Panc1 (cell line): ENCODE data around the gene EHBP1L1. TPM values are rescaled to one million over a fixed set of nuclear protein-coding genes. Genes with fewer than 3 reads are reported as not detected.

ENCODE experiments used
- ATAC-seq: fragments of 200-7000 bp; cut with Tn5 transposase; 2 replicates; pipeline ENCODE4 v1.9.1; 2020; ENCODE audit warnings: mild to moderate bottlenecking, moderate library complexity
- BruUV-seq: library from RNA; stranded (reverse); fragments of 400-500 nt; replicated peaks from 2 replicates; lab custom pipeline; 2021; lab: Mats Ljungman, UMichigan
- CTCF ChIA-PET: fragments of 300-600 bp; sonication (Branson Sonifier 250); formaldehyde crosslinking; loops from one replicate; lab custom pipeline; 2022; ENCODE audit warnings: antibody characterized with exemption; lab: Charles Lee
- POLR2A ChIA-PET: fragments of 300-600 bp; sonication (Branson Sonifier 250); formaldehyde crosslinking; loops from one replicate; lab custom pipeline; 2022; ENCODE audit warnings: antibody characterized with exemption; lab: Charles Lee
- DNase-seq: peaks from one replicate; pipeline ENCODE4 v3.0.0-alpha.2; 2010; ENCODE audit warnings: low read depth, low spot score
- H3K27ac ChIP-seq: 2 replicates; pipeline ENCODE4 v1.5.1; 2011; ENCODE audit warnings: mild to moderate bottlenecking, low read length, inconsistent platforms
- H3K27me3 ChIP-seq: fragments of 200-500 bp; sonication (Bioruptor generic); 2 replicates; pipeline ENCODE4 v1.6.0; 2014; ENCODE audit warnings: low read length, inconsistent platforms; ENCODE audit not compliant: control insufficient read depth, insufficient read depth
- H3K36me3 ChIP-seq: fragments of 200-500 bp; sonication (Bioruptor generic); 2 replicates; pipeline ENCODE4 v1.5.1; 2014; ENCODE audit warnings: inconsistent platforms, mild to moderate bottlenecking, low read length, moderate library complexity; ENCODE audit not compliant: control insufficient read depth, insufficient read depth
- H3K4me1 ChIP-seq: 2 replicates; pipeline ENCODE4 v1.5.1; 2011; ENCODE audit warnings: inconsistent platforms, mild to moderate bottlenecking, low read length, moderate library complexity; ENCODE audit not compliant: control insufficient read depth, insufficient read depth
- H3K4me3 ChIP-seq, 2 experiments: 2 replicates each; pipeline ENCODE4 v1.5.1; 2011 to 2012; ENCODE audit warnings: low read depth in 2 of 2, low read length in 2 of 2, mild to moderate bottlenecking in 2 of 2, inconsistent platforms in 1 of 2, moderate library complexity in 1 of 2
- H3K9me3 ChIP-seq: fragments of 200-500 bp; sonication (Bioruptor generic); 2 replicates; pipeline ENCODE4 v1.5.1; 2014; ENCODE audit warnings: low read depth, mild to moderate bottlenecking, inconsistent platforms, low read length, moderate library complexity; ENCODE audit not compliant: control insufficient read depth, insufficient read depth
- POLR2AphosphoS5 ChIP-seq: IDR thresholded peaks from 2 replicates; pipeline ENCODE4 v1.6.1; 2012; ENCODE audit warnings: mild to moderate bottlenecking, low read depth, low read length, moderate library complexity
- REST ChIP-seq, 2 experiments: IDR thresholded peaks; 2 replicates each; pipeline ENCODE4 v1.6.1; 2011 to 2012; ENCODE audit warnings: low read depth in 2 of 2, control low read depth in 1 of 2, low read length in 1 of 2, mild to moderate bottlenecking in 1 of 2, moderate library complexity in 1 of 2; ENCODE audit not compliant: insufficient read depth in 1 of 2
- SIN3A ChIP-seq: IDR thresholded peaks from 2 replicates; pipeline ENCODE4 v1.6.1; 2012; ENCODE audit warnings: low read depth, mild to moderate bottlenecking, low read length, moderate library complexity, borderline replicate concordance; ENCODE audit not compliant: insufficient read depth
- TCF7L2 ChIP-seq: IDR thresholded peaks from 2 replicates; pipeline ENCODE4 v1.6.1; 2011; ENCODE audit warnings: mild to moderate bottlenecking, low read depth, low read length, inconsistent platforms
- in situ Hi-C: cut with HindIII; loops from 2 replicates; pipeline ENCODE4 v1.10.0; 2016; ENCODE audit warnings: low sequenced_read_pairs, low pct_unique_long_range_greater_than_20kb
- intact Hi-C: fragments of 100-400 bp; cut with micrococcal nuclease; formaldehyde crosslinking; loops from one replicate; pipeline ENCODE4 v1.10.0; 2022; ENCODE audit not compliant: unreplicated experiment
- total RNA-seq: library from RNA; stranded (reverse); gene quantifications from one replicate; pipeline ENCODE4 v1.2.1, GENCODE V29; 2021; ENCODE audit not compliant: unreplicated experiment
- TF ChIP-seq, protein P1 (sequence below): fragments of 450-650 bp; IDR thresholded peaks from 2 replicates; pipeline ENCODE4 v1.5.1; 2017; ENCODE audit warnings: mild to moderate bottlenecking

EHBP1L1 gene
- total RNA-seq, 1 experiment from 2014 or later = 108 TPM

DNA sequence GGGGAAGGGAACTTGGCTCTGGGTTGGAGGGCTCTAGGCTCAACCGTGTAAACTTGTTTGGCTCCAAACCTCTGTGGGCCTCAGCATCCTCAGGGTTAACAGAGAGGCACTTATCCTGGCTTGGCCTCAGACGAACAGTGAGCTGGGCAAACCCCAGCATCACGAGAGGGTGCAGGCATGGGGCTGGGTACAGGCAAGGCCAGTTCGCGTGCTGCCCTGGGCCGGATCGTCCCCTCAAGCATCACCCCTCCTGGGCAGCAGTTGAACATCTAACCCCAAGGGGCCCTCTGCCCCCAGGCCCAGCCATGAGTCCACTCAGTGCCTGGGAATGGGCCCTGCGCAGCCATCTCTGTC, 1.9 kb downstream of the EHBP1L1 start:
- TF ChIP-seq REST (IDR thresholded peaks at IDR 0.05; ENCODE audit: insufficient read depth in 1 of 2, low read depth in 2 of 2, low read length in 1 of 2) (no peak), POLR2AphosphoS5 (no peak), SIN3A (no peak), TCF7L2 (no peak)
- TF ChIP-seq, protein P1, sequence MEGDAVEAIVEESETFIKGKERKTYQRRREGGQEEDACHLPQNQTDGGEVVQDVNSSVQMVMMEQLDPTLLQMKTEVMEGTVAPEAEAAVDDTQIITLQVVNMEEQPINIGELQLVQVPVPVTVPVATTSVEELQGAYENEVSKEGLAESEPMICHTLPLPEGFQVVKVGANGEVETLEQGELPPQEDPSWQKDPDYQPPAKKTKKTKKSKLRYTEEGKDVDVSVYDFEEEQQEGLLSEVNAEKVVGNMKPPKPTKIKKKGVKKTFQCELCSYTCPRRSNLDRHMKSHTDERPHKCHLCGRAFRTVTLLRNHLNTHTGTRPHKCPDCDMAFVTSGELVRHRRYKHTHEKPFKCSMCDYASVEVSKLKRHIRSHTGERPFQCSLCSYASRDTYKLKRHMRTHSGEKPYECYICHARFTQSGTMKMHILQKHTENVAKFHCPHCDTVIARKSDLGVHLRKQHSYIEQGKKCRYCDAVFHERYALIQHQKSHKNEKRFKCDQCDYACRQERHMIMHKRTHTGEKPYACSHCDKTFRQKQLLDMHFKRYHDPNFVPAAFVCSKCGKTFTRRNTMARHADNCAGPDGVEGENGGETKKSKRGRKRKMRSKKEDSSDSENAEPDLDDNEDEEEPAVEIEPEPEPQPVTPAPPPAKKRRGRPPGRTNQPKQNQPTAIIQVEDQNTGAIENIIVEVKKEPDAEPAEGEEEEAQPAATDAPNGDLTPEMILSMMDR = no peak
- no peaks in the 10 kb centered on the region for H3K27me3 ChIP-seq
- in situ Hi-C loops = no loop called here
- ChIA-PET CTCF (no interaction called here), POLR2A (no interaction called here)
- intact Hi-C loops = loop anchor here (2.0 kb wide), 1 partner anchor 37 kb away; the partner anchor contains the start of genes MAP3K11 and PCNX3
- H3K36me3 ChIP-seq = no peaks in the 10 kb centered on the region; the same call in 1 of the 2 replicates
- no TSS peak for BruUV-seq
- no peaks in the 10 kb centered on the region for H3K9me3 ChIP-seq
- ATAC-seq = peak; percentile 1
- DNase-seq = no peak
- peaks cover 39% of the 10 kb centered on the region for H3K4me1 ChIP-seq
- H3K27ac ChIP-seq = peak overlapping the region; percentile 94
- H3K4me3 ChIP-seq = peak overlapping the region; percentile 80 to 93

DNA sequence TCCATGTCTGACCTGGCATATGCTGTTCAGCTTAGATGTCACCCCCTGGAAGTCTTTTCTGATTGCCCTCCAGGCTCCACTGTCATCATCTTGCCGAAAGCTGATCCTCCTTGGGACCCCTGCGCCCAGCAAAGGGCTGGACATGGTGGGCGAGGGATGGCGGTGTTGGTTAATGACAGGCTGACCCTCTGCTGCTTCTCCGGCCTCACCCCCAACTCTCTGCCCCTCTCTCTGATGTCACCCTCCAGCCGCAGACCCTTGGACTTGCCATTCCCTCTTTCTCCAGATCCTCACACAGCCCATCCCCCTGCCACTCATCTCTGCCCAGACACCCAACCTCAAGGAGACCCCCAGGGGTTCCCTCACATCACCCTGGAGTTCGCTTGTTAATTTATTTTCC, 2.3 kb downstream of the EHBP1L1 start:
- DNase-seq (no peak), ATAC-seq (no peak)
- in situ Hi-C loops (no loop called here), intact Hi-C loops (no loop called here)
- ChIA-PET CTCF (no interaction called here), POLR2A (no interaction called here)
- peaks cover 37% of the 10 kb centered on the region for H3K4me1 ChIP-seq
- H3K27me3 ChIP-seq = no peaks in the 10 kb centered on the region
- no peaks in the 10 kb centered on the region; the same call in 1 of the 2 replicates for H3K36me3 ChIP-seq
- no TSS peak for BruUV-seq
- peak overlapping the region; percentile 94 for H3K27ac ChIP-seq
- H3K9me3 ChIP-seq = no peaks in the 10 kb centered on the region
- TF ChIP-seq SIN3A (no peak), POLR2AphosphoS5 (no peak), TCF7L2 (no peak), REST (IDR thresholded peaks at IDR 0.05; ENCODE audit: insufficient read depth in 1 of 2, low read depth in 2 of 2, low read length in 1 of 2) (no peak)
- TF ChIP-seq, protein P1 = no peak
- peak overlapping the region in 1 of 2 experiments; percentile 80; a peak in 2 of 4 replicates for H3K4me3 ChIP-seq
